ENCODE results near the gene PTH. TPM values are rescaled to one million over a fixed set of nuclear protein-coding genes. Genes with fewer than 3 reads are reported as not detected.
A peak's percentile ranks its signal among the peaks of the same experiment; 100 is the strongest.

The PTH gene
- total and polyA plus RNA-seq, 4 donors = not detected

DNA sequence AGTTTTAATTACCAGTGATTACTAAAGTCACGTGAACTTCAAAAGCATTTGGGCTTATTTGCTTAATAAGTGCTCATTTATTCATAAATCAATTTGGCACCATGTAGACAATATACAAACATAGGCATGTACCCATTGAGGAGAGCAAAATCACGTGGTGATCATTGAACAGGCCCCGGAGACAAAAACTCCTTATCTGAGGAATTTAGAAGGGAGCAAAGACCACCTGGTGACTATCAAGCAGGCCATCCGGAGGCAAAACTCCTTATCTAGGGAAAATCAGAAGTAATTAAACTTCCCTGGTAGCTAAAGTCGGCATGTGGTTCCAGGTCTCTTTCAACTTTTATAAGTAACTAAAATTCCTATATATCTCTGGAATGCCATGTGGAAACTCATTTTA lies 27.0 kb downstream of the PTH start:
- Histone ChIP-seq H3K4me1 (ENCODE audit: control insufficient read depth in 5 of 5, insufficient read depth in 5 of 5, low read length in 5 of 5) (peaks cover 0 to 3% (median 0%) of the 10 kb centered on the region in 5 donors), H3K27ac (ENCODE audit: low read depth in 1 of 2, low read length in 1 of 2) (no peak overlapping the region), H3K36me3 (ENCODE audit: control insufficient read depth in 4 of 4, insufficient read depth in 4 of 4, low read length in 4 of 4) (no peaks in the 10 kb centered on the region), H3K9ac (ENCODE audit: insufficient read depth in 1 of 2, low read length in 2 of 2) (no peak overlapping the region), H3K27me3 (ENCODE audit: control insufficient read depth in 3 of 3, insufficient read depth in 3 of 3, low read length in 2 of 3) (peaks cover 0 to 4% (median 0%) of the 10 kb centered on the region in 3 donors), H3K4me3 (no peak overlapping the region), H3K9me3 (ENCODE audit: control insufficient read depth in 4 of 4, insufficient read depth in 3 of 4, low read length in 3 of 4) (no peaks in the 10 kb centered on the region)
- ATAC-seq (ENCODE audit: insufficient read depth, low FRiP score) (no peak), DNase-seq (no peak)
- WGBS, 2 donors = 59 to 67% methylated on average over 5 of the region's 5 CpGs
- TF ChIP-seq, protein P1, sequence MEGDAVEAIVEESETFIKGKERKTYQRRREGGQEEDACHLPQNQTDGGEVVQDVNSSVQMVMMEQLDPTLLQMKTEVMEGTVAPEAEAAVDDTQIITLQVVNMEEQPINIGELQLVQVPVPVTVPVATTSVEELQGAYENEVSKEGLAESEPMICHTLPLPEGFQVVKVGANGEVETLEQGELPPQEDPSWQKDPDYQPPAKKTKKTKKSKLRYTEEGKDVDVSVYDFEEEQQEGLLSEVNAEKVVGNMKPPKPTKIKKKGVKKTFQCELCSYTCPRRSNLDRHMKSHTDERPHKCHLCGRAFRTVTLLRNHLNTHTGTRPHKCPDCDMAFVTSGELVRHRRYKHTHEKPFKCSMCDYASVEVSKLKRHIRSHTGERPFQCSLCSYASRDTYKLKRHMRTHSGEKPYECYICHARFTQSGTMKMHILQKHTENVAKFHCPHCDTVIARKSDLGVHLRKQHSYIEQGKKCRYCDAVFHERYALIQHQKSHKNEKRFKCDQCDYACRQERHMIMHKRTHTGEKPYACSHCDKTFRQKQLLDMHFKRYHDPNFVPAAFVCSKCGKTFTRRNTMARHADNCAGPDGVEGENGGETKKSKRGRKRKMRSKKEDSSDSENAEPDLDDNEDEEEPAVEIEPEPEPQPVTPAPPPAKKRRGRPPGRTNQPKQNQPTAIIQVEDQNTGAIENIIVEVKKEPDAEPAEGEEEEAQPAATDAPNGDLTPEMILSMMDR (IDR thresholded peaks at IDR 0.05; ENCODE audit: control extremely low read depth, extremely low read depth) = no peak

- peak in 2 of 3 donors; percentile 45 to 59 for DNase-seq
- no peak overlapping the region for H3K27ac ChIP-seq (ENCODE audit: low read depth in 1 of 2, low read length in 1 of 2)
- peak overlapping the region in 1 of 2 donors; percentile 49 for H3K9ac ChIP-seq (ENCODE audit: insufficient read depth in 1 of 2, low read length in 2 of 2)
- peaks cover 0 to 10% (median 6%) of the 10 kb centered on the region in 5 donors for H3K4me1 ChIP-seq (ENCODE audit: control insufficient read depth in 5 of 5, insufficient read depth in 5 of 5, low read length in 5 of 5)
- WGBS, 2 donors = 8 to 17% methylated on average over 6 of the region's 6 CpGs
- no peak overlapping the region for H3K4me3 ChIP-seq
- no peaks in the 10 kb centered on the region for H3K9me3 ChIP-seq (ENCODE audit: control insufficient read depth in 4 of 4, insufficient read depth in 3 of 4, low read length in 3 of 4)
- TF ChIP-seq, protein P1 (IDR thresholded peaks at IDR 0.05; ENCODE audit: control extremely low read depth, extremely low read depth) = peak; percentile 38
- no peaks in the 10 kb centered on the region for H3K36me3 ChIP-seq (ENCODE audit: control insufficient read depth in 4 of 4, insufficient read depth in 4 of 4, low read length in 4 of 4)
- peaks cover 0 to 4% (median 0%) of the 10 kb centered on the region in 3 donors for H3K27me3 ChIP-seq (ENCODE audit: control insufficient read depth in 3 of 3, insufficient read depth in 3 of 3, low read length in 2 of 3)
- ATAC-seq (ENCODE audit: insufficient read depth, low FRiP score) = no peak
Measured at GRCh38 chr11:13465909-13466371, 29.9 kb downstream of the PTH start.

- no peak for ATAC-seq (ENCODE audit: insufficient read depth, low FRiP score)
- peak overlapping the region; percentile 93 to 95 for H3K27ac ChIP-seq (ENCODE audit: low read depth in 1 of 2, low read length in 1 of 2)
- TF ChIP-seq, protein P1 (IDR thresholded peaks at IDR 0.05; ENCODE audit: control extremely low read depth, extremely low read depth) = no peak
- peaks cover 0 to 12% (median 6%) of the 10 kb centered on the region in 5 donors for H3K4me1 ChIP-seq (ENCODE audit: control insufficient read depth in 5 of 5, insufficient read depth in 5 of 5, low read length in 5 of 5)
- 17 to 28% methylated on average over 12 of the region's 12 CpGs for WGBS, 2 donors
- H3K9me3 ChIP-seq (ENCODE audit: control insufficient read depth in 4 of 4, insufficient read depth in 3 of 4, low read length in 3 of 4) = no peaks in the 10 kb centered on the region
- no peak for DNase-seq
- peak overlapping the region; percentile 84 for H3K4me3 ChIP-seq
- H3K9ac ChIP-seq (ENCODE audit: insufficient read depth in 1 of 2, low read length in 2 of 2) = peak overlapping the region; percentile 72 to 95
- no peaks in the 10 kb centered on the region for H3K36me3 ChIP-seq (ENCODE audit: control insufficient read depth in 4 of 4, insufficient read depth in 4 of 4, low read length in 4 of 4)
- peaks cover 0 to 1% (median 0%) of the 10 kb centered on the region in 3 donors for H3K27me3 ChIP-seq (ENCODE audit: control insufficient read depth in 3 of 3, insufficient read depth in 3 of 3, low read length in 2 of 3)
Measured at GRCh38 chr11:13463779-13464290, 32.0 kb downstream of the PTH start.
